HG03280 (cell line): Measurements from ENCODE around the gene CHRNG.
"Not testable (repeated sequence)": the region's sequence is repeated elsewhere in the genome, so short reads cannot be mapped to it uniquely, and the experiment has no call there.

Source experiments
- ATAC-seq: cut with Tn5 transposase; IDR thresholded peaks from one replicate; pipeline ENCODE4 v1.9.1; 2021; ENCODE audit warnings: mild to moderate bottlenecking, moderate library complexity; ENCODE audit not compliant: unreplicated experiment

The CHRNG gene

GRCh38 chr2:232526372-232526941 lies 13.0 kb upstream of the CHRNG start:
- ATAC-seq = no peak

- no peak for ATAC-seq
Measured at GRCh38 chr2:232527905-232528470, 11.5 kb upstream of the CHRNG start.

GRCh38 chr2:232528746-232529460 lies 10.6 kb upstream of the CHRNG start:
- ATAC-seq = no peak

- no peak for ATAC-seq
Measured at GRCh38 chr2:232529806-232530547, 9.5 kb upstream of the CHRNG start.

GRCh38 chr2:232530626-232531260 lies 8.7 kb upstream of the CHRNG start:
- no peak for ATAC-seq

- ATAC-seq = no peak
Measured at GRCh38 chr2:232532419-232532818, 7.1 kb upstream of the CHRNG start.

GRCh38 chr2:232532821-232533220 lies 6.7 kb upstream of the CHRNG start:
- not testable (repeated sequence) for ATAC-seq

- ATAC-seq = no peak
Measured at GRCh38 chr2:232533944-232534710, 5.4 kb upstream of the CHRNG start.

- ATAC-seq = no peak
Measured at GRCh38 chr2:232534940-232535651, 4.4 kb upstream of the CHRNG start.

- no peak for ATAC-seq
Measured at GRCh38 chr2:232535761-232536530, 3.5 kb upstream of the CHRNG start.

GRCh38 chr2:232537079-232537478 lies 2.4 kb upstream of the CHRNG start:
- no peak for ATAC-seq

- ATAC-seq = no peak
Measured at GRCh38 chr2:232537499-232537898, 2.0 kb upstream of the CHRNG start.

- no peak for ATAC-seq
Measured at GRCh38 chr2:232538671-232539070, 821 bp upstream of the CHRNG start.

GRCh38 chr2:232540441-232541041 lies 1.0 kb downstream of the CHRNG start:
- ATAC-seq = no peak

GRCh38 chr2:232541195-232541960 lies 1.9 kb downstream of the CHRNG start:
- no peak for ATAC-seq

- no peak for ATAC-seq
Measured at GRCh38 chr2:232541961-232542714, 2.6 kb downstream of the CHRNG start.
